SK-N-SH (cell line): Measurements from ENCODE around the gene WNK2. TPM values are rescaled to one million over a fixed set of nuclear protein-coding genes. Genes with fewer than 3 reads are reported as not detected.

Source experiments
- CTCF ChIA-PET: fragments of 300-600, 350-600 bp; formaldehyde crosslinking; extraction: SDS; loops from one replicate; lab custom pipeline; 2021; lab: Yijun Ruan, JAX
- POLR2A ChIA-PET: fragments of 350-600 bp; sonication (Branson Sonifier 250); formaldehyde crosslinking; extraction: SDS; loops from one replicate; lab custom pipeline; 2020; ENCODE audit warnings: antibody characterized with exemption, inconsistent platforms; lab: Yijun Ruan, JAX
- DNase-seq: peaks from one replicate; pipeline ENCODE4 v3.0.0; 2012
- H2AFZ ChIP-seq: fragments of 200-600 bp; sonication (generic); 2 replicates; pipeline ENCODE4 v1.8.1; 2016; ENCODE audit warnings: antibody characterized with exemption, mild to moderate bottlenecking, low read depth
- H3F3A ChIP-seq: fragments of 200-600 bp; sonication (generic); replicated peaks from 2 replicates; pipeline ENCODE3; 2016; ENCODE audit warnings: antibody characterized with exemption, mild to moderate bottlenecking; ENCODE audit not compliant: insufficient read depth
- H3K27ac ChIP-seq, 2 experiments: fragments of 200-500 bp in 1 of 2; fragments of 200-600 bp in 1 of 2; sonication (Bioruptor generic) in 1 of 2; sonication (generic), shearing (Covaris generic) in 1 of 2; 2 replicates each; pipeline versions ENCODE4 v1.5.1 to v1.6.1; 2014 to 2016; ENCODE audit warnings: low read depth in 2 of 2, inconsistent platforms in 1 of 2, low read length in 1 of 2, mild to moderate bottlenecking in 1 of 2, mixed read lengths in 1 of 2
- H3K27me3 ChIP-seq: fragments of 200-600 bp; sonication (generic), shearing (Covaris generic); 2 replicates; pipeline ENCODE4 v1.6.1; 2016; ENCODE audit warnings: mixed run types; ENCODE audit not compliant: insufficient read depth
- H3K36me3 ChIP-seq, 2 experiments: fragments of 200-500 bp in 1 of 2; fragments of 200-600 bp in 1 of 2; sonication (Bioruptor generic) in 1 of 2; sonication (generic) in 1 of 2; replicated peaks in 1 of 2; 2 replicates each; pipeline versions ENCODE3 to v1.5.1; 2014 to 2016; ENCODE audit warnings: low read length in 1 of 2, mild to moderate bottlenecking in 1 of 2; ENCODE audit not compliant: insufficient read depth in 2 of 2, control insufficient read depth in 1 of 2
- H3K4me1 ChIP-seq, 2 experiments: fragments of 200-500 bp in 1 of 2; fragments of 200-600 bp in 1 of 2; sonication (Bioruptor generic) in 1 of 2; sonication (generic), shearing (Covaris generic) in 1 of 2; 2 replicates each; pipeline versions ENCODE4 v1.5.1 to v1.6.1; 2014 to 2016; ENCODE audit warnings: low read depth in 1 of 2, low read length in 1 of 2, mixed run types in 1 of 2; ENCODE audit not compliant: insufficient read depth in 2 of 2, control insufficient read depth in 1 of 2
- H3K4me2 ChIP-seq: fragments of 200-600 bp; sonication (generic), shearing (Covaris generic); 2 replicates; pipeline ENCODE4 v1.6.1; 2017; ENCODE audit warnings: mixed run types
- H3K4me3 ChIP-seq, 2 experiments: fragments of 200-500 bp in 1 of 2; fragments of 200-600 bp in 1 of 2; sonication (Bioruptor generic) in 1 of 2; sonication (generic), shearing (Covaris generic) in 1 of 2; 2 replicates each; pipeline versions ENCODE4 v1.5.1 to v1.8.1; 2014 to 2016; ENCODE audit warnings: low read depth in 2 of 2, inconsistent platforms in 1 of 2, low read length in 1 of 2, mild to moderate bottlenecking in 1 of 2, mixed read lengths in 1 of 2, moderate library complexity in 1 of 2
- H3K79me2 ChIP-seq: fragments of 200-600 bp; sonication (generic); 2 replicates; pipeline ENCODE4 v1.8.1; 2017; ENCODE audit warnings: mild to moderate bottlenecking; ENCODE audit not compliant: insufficient read depth
- H3K9ac ChIP-seq: fragments of 200-600 bp; sonication (generic); 2 replicates; pipeline ENCODE4 v1.6.1; 2017; ENCODE audit warnings: mixed run types
- H3K9me2 ChIP-seq: fragments of 200-600 bp; sonication (generic); 2 replicates; pipeline ENCODE4 v1.6.1; 2017; ENCODE audit warnings: mixed run types
- H3K9me3 ChIP-seq: fragments of 200-600 bp; sonication (generic); 2 replicates; pipeline ENCODE4 v1.6.1; 2017; ENCODE audit warnings: mixed run types, mild to moderate bottlenecking, moderate library complexity
- H4K20me1 ChIP-seq: fragments of 200-600 bp; sonication (generic); 2 replicates; pipeline ENCODE4 v1.6.1; 2017; ENCODE audit warnings: mild to moderate bottlenecking, mixed run types; ENCODE audit not compliant: insufficient read depth
- CHD2 ChIP-seq: fragments of 150-350 bp; IDR thresholded peaks from 2 replicates; pipeline ENCODE4 v1.6.1; 2018; ENCODE audit warnings: low read length; ENCODE audit not compliant: partially characterized antibody
- ELF1 ChIP-seq: IDR thresholded peaks from 2 replicates; pipeline ENCODE4 v1.4.0; 2012
- EP300 ChIP-seq, 2 experiments: IDR thresholded peaks; 2 replicates each; pipeline versions ENCODE4 v1.4.0 to v1.6.1; 2012; ENCODE audit warnings: borderline replicate concordance in 1 of 2, low read depth in 1 of 2, low read length in 1 of 2
- EZH2phosphoT487 ChIP-seq: fragments of 200-600 bp; sonication (generic); IDR thresholded peaks from 2 replicates; pipeline ENCODE4 v1.6.1; 2017; ENCODE audit warnings: low read depth, mixed run types, mild to moderate bottlenecking, antibody characterized with exemption, moderate library complexity, borderline replicate concordance
- FOXJ3 ChIP-seq: sonication (generic); formaldehyde crosslinking; IDR thresholded peaks from 2 replicates; pipeline ENCODE4 v1.5.1; 2020; ENCODE audit warnings: mild to moderate bottlenecking, missing genetic modification reagents
- GATA2 ChIP-seq: sonication (generic); formaldehyde crosslinking; IDR thresholded peaks from 2 replicates; pipeline ENCODE4 v1.5.0; 2020; ENCODE audit warnings: mild to moderate bottlenecking, missing genetic modification reagents
- MXI1 ChIP-seq: IDR thresholded peaks from 2 replicates; pipeline ENCODE4 v1.6.1; 2012; ENCODE audit warnings: mild to moderate bottlenecking, low read depth, low read length, improper control_type of control experiment
- PBX3 ChIP-seq: IDR thresholded peaks from 2 replicates; pipeline ENCODE4; 2012
- RAD21 ChIP-seq: IDR thresholded peaks from 2 replicates; pipeline ENCODE4 v1.6.1; 2012; ENCODE audit warnings: mild to moderate bottlenecking, low read length
- RFX5 ChIP-seq: IDR thresholded peaks from 2 replicates; pipeline ENCODE4 v1.6.1; 2012; ENCODE audit warnings: mild to moderate bottlenecking, improper control_type of control experiment, low read length
- RXRA ChIP-seq: IDR thresholded peaks from 2 replicates; pipeline ENCODE4 v1.4.0; 2012; ENCODE audit warnings: low read depth, mild to moderate bottlenecking, borderline replicate concordance
- TAF1 ChIP-seq: IDR thresholded peaks from 2 replicates; pipeline ENCODE4 v1.6.1; 2012; ENCODE audit warnings: low read depth, mild to moderate bottlenecking, low read length, moderate library complexity, borderline replicate concordance
- TEAD4 ChIP-seq: IDR thresholded peaks from 2 replicates; pipeline ENCODE4 v1.4.0; 2012; ENCODE audit warnings: mild to moderate bottlenecking, borderline replicate concordance; ENCODE audit not compliant: insufficient read depth
- USF2 ChIP-seq: fragments of 150-350 bp; IDR thresholded peaks from 2 replicates; pipeline ENCODE4 v1.6.1; 2017; ENCODE audit warnings: antibody characterized with exemption, low read length, low read depth, borderline replicate concordance
- YY1 ChIP-seq: IDR thresholded peaks from 2 replicates; pipeline ENCODE4 v1.4.0; 2012; ENCODE audit warnings: low read depth, mild to moderate bottlenecking
- WGBS: methylation state at CpG from one replicate; pipeline ENCODE4 v1.1.6; 2017; ENCODE audit warnings: low lambda C conversion rate; 5-methylcytosine and 5-hydroxymethylcytosine counted together
- polyA plus RNA-seq, 3 experiments: library from polyadenylated mRNA; depleted of rRNA; stranded (reverse); fragments of >200 nt; gene quantifications; 2 replicates each; pipeline ENCODE4 v1.2.3, GENCODE V29; 2012
- TF ChIP-seq, protein P1 (sequence below): fragments of 200-600 bp; sonication (generic); IDR thresholded peaks from 2 replicates; pipeline ENCODE4 v1.6.1; 2017; ENCODE audit warnings: antibody characterized with exemption, mild to moderate bottlenecking, moderate library complexity
- TF ChIP-seq, protein P2 (sequence below): IDR thresholded peaks from 2 replicates; pipeline ENCODE4 v1.6.1; 2012; ENCODE audit warnings: mild to moderate bottlenecking, low read depth, low read length, moderate library complexity
- TF ChIP-seq, protein P3 (sequence below): IDR thresholded peaks from 2 replicates; pipeline ENCODE4 v1.4.0; 2012; ENCODE audit warnings: low read depth
- TF ChIP-seq, protein P4 (sequence below): fragments of 150-350 bp; IDR thresholded peaks from 2 replicates; pipeline ENCODE4 v1.6.1; 2016; ENCODE audit warnings: mild to moderate bottlenecking, low read depth, low read length

The WNK2 gene
- polyA plus RNA-seq, 1 of the 3 experiments (the other 2 are of a cell fraction), result 0.12 TPM

DNA sequence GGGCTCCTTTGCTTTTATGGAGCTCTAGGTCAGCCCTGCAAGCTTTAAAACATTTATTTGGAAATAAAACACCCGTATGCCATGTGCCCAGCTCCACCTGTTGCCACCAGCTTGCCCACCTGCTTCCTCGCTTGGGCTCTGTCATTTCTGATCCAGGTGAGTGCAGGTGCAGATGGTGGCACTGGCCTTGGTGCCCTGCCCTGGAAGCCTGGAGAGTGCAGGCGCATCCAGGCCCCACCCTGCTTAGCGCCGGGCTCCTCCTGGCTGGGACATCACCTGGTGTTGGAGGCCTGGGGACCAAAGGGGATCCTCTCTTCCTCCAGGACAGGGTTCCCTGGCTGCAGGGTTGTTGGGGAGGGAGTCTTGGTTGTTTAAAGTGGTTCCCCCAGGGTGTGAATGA, 35.8 kb downstream of the WNK2 start (continued):
- no peak for TF ChIP-seq CHD2

DNA sequence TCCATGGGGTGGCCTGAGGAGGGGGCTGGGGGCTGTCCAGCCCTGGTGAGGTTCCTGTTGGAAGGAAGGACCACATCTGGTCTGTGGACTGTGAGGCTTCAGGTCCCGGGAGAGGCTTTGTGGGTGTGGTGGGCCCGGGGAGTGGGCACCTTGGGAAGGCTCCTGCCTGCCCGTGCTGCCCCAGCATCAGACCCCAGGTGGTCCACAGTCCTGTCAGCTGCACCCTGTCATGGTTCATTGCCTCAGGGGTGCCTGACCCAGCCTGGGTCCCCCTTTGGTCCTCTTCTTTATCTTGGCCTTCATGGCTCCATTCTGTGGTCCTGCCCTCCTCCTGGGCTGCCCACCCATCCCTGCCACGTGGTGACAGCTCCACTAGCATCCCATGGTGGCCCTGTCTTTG, 36.7 kb downstream of the WNK2 start:
- Histone ChIP-seq H4K20me1 (no peaks in the 10 kb centered on the region), H3K9me2 (no peaks in the 10 kb centered on the region), H2AFZ (no peak overlapping the region), H3K27me3 (no peaks in the 10 kb centered on the region), H3K27ac (no peak overlapping the region), H3K9ac (no peak overlapping the region), H3K36me3 (no peaks in the 10 kb centered on the region), H3K4me3 (no peak overlapping the region), H3K4me1 (peaks cover 7 to 42% of the 10 kb centered on the region in 2 experiments; a peak in 2 of 4 replicates), H3K9me3 (no peaks in the 10 kb centered on the region), H3F3A (no peaks in the 10 kb centered on the region), H3K4me2 (no peak overlapping the region), H3K79me2 (no peaks in the 10 kb centered on the region)
- ChIA-PET CTCF (no interaction called here), POLR2A (no interaction called here)
- DNase-seq, result no peak
- TF ChIP-seq RAD21 (no peak), MXI1 (no peak), RXRA (no peak), FOXJ3 (CRISPR knock-in tag) (no peak), PBX3 (no peak), TAF1 (no peak), USF2 (no peak), TEAD4 (no peak), GATA2 (CRISPR knock-in tag) (no peak), EP300 (IDR thresholded peaks at IDR 0.05; ENCODE audit: borderline replicate concordance in 1 of 2, low read depth in 1 of 2, low read length in 1 of 2) (no peak), ELF1 (no peak), RFX5 (no peak), YY1 (no peak), EZH2phosphoT487 (no peak)
- TF ChIP-seq, protein P1, sequence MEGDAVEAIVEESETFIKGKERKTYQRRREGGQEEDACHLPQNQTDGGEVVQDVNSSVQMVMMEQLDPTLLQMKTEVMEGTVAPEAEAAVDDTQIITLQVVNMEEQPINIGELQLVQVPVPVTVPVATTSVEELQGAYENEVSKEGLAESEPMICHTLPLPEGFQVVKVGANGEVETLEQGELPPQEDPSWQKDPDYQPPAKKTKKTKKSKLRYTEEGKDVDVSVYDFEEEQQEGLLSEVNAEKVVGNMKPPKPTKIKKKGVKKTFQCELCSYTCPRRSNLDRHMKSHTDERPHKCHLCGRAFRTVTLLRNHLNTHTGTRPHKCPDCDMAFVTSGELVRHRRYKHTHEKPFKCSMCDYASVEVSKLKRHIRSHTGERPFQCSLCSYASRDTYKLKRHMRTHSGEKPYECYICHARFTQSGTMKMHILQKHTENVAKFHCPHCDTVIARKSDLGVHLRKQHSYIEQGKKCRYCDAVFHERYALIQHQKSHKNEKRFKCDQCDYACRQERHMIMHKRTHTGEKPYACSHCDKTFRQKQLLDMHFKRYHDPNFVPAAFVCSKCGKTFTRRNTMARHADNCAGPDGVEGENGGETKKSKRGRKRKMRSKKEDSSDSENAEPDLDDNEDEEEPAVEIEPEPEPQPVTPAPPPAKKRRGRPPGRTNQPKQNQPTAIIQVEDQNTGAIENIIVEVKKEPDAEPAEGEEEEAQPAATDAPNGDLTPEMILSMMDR, result no peak
- TF ChIP-seq, protein P2, sequence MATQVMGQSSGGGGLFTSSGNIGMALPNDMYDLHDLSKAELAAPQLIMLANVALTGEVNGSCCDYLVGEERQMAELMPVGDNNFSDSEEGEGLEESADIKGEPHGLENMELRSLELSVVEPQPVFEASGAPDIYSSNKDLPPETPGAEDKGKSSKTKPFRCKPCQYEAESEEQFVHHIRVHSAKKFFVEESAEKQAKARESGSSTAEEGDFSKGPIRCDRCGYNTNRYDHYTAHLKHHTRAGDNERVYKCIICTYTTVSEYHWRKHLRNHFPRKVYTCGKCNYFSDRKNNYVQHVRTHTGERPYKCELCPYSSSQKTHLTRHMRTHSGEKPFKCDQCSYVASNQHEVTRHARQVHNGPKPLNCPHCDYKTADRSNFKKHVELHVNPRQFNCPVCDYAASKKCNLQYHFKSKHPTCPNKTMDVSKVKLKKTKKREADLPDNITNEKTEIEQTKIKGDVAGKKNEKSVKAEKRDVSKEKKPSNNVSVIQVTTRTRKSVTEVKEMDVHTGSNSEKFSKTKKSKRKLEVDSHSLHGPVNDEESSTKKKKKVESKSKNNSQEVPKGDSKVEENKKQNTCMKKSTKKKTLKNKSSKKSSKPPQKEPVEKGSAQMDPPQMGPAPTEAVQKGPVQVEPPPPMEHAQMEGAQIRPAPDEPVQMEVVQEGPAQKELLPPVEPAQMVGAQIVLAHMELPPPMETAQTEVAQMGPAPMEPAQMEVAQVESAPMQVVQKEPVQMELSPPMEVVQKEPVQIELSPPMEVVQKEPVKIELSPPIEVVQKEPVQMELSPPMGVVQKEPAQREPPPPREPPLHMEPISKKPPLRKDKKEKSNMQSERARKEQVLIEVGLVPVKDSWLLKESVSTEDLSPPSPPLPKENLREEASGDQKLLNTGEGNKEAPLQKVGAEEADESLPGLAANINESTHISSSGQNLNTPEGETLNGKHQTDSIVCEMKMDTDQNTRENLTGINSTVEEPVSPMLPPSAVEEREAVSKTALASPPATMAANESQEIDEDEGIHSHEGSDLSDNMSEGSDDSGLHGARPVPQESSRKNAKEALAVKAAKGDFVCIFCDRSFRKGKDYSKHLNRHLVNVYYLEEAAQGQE, result no peak
- TF ChIP-seq, protein P3, sequence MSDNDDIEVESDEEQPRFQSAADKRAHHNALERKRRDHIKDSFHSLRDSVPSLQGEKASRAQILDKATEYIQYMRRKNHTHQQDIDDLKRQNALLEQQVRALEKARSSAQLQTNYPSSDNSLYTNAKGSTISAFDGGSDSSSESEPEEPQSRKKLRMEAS, result no peak
- TF ChIP-seq, protein P4, sequence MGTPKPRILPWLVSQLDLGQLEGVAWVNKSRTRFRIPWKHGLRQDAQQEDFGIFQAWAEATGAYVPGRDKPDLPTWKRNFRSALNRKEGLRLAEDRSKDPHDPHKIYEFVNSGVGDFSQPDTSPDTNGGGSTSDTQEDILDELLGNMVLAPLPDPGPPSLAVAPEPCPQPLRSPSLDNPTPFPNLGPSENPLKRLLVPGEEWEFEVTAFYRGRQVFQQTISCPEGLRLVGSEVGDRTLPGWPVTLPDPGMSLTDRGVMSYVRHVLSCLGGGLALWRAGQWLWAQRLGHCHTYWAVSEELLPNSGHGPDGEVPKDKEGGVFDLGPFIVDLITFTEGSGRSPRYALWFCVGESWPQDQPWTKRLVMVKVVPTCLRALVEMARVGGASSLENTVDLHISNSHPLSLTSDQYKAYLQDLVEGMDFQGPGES, result no peak
- no CpG with 5 or more reads among the region's 4 CpGs for WGBS
